Endodermal cell (in vitro differentiated cells): ENCODE results near the gene ALOX5AP. TPM values are rescaled to one million over a fixed set of nuclear protein-coding genes. Genes with fewer than 3 reads are reported as not detected.

Source experiments
- DNase-seq: peaks from one replicate; pipeline ENCODE4 v3.0.0-alpha.2; 2017
- H3K27ac ChIP-seq: 2 replicates; pipeline ENCODE4 v1.5.1; 2013; ENCODE audit warnings: mild to moderate bottlenecking, low read depth, low read length, moderate library complexity
- H3K27me3 ChIP-seq: 2 replicates; pipeline ENCODE4 v1.6.1; 2013; ENCODE audit warnings: mild to moderate bottlenecking, low read length, moderate library complexity; ENCODE audit not compliant: insufficient read depth, control insufficient read depth, poor library complexity, severe bottlenecking
- H3K36me3 ChIP-seq: 2 replicates; pipeline ENCODE4 v1.7.0; 2013; ENCODE audit warnings: mild to moderate bottlenecking, low read length, moderate library complexity; ENCODE audit not compliant: control insufficient read depth, insufficient read depth
- H3K4me1 ChIP-seq: one replicate; pipeline ENCODE4 v1.7.0; 2013; ENCODE audit warnings: low read length; ENCODE audit not compliant: control insufficient read depth, insufficient read depth
- H3K4me3 ChIP-seq: 2 replicates; pipeline ENCODE4 v1.5.1; 2013; ENCODE audit warnings: mild to moderate bottlenecking, low read length, moderate library complexity
- H3K9ac ChIP-seq: 2 replicates; pipeline ENCODE4 v1.6.1; 2013; ENCODE audit warnings: mild to moderate bottlenecking, low read length, moderate library complexity; ENCODE audit not compliant: poor library complexity, severe bottlenecking; ENCODE audit errors: extremely low read depth
- H3K9me3 ChIP-seq: 2 replicates; pipeline ENCODE4 v1.6.1; 2013; ENCODE audit warnings: mild to moderate bottlenecking, low read length, moderate library complexity; ENCODE audit not compliant: control insufficient read depth
- H3K27ac Mint-ChIP-seq: 2 replicates; pipeline ENCODE4 v1.8.0; 2020; ENCODE audit warnings: mixed read lengths
- H3K27me3 Mint-ChIP-seq: 2 replicates; pipeline ENCODE4 v1.8.0; 2021; ENCODE audit warnings: mild to moderate bottlenecking, mixed read lengths; ENCODE audit not compliant: insufficient read depth
- H3K36me3 Mint-ChIP-seq: 2 replicates; pipeline ENCODE4 v1.8.0; 2020; ENCODE audit warnings: low read depth, mixed read lengths
- H3K4me1 Mint-ChIP-seq: 2 replicates; pipeline ENCODE4 v1.8.0; 2020; ENCODE audit warnings: mixed read lengths
- H3K4me3 Mint-ChIP-seq: 2 replicates; pipeline ENCODE4 v1.8.0; 2020; ENCODE audit warnings: mild to moderate bottlenecking, moderate library complexity, mixed read lengths
- H3K9me3 Mint-ChIP-seq: 2 replicates; pipeline ENCODE4 v1.8.0; 2020; ENCODE audit warnings: mild to moderate bottlenecking, mixed read lengths
- CTCF ChIP-seq: fragments of 200-600 bp; sonication (generic); conservative IDR thresholded peaks from 2 replicates; pipeline ENCODE4 v1.5.0; 2021; ENCODE audit warnings: antibody characterized with exemption, mild to moderate bottlenecking
- WGBS, 2 experiments: methylation state at CpG; one replicate each; pipeline versions ENCODE4 v1.1.5 to v1.1.7; 2013; ENCODE audit warnings: missing lambda C conversion rate in 2 of 2, mixed read lengths in 1 of 2; ENCODE audit not compliant: insufficient coverage in 1 of 2, insufficient read length in 1 of 2; 5-methylcytosine and 5-hydroxymethylcytosine counted together
- total RNA-seq, 2 donors: library from RNA; stranded (reverse); fragmentation: NEBNext Ultra II Directional in 1 of 2; extraction: Animal tissue kit (Norgen Biotek cat#: 25700) in 1 of 2; gene quantifications; 2 replicates in 1 of 2; 3 replicates in 1 of 2; pipeline ENCODE4 v1.2.1, GENCODE V29; 2021

The ALOX5AP gene
- total RNA-seq, 2 donors from 2014 or later: not detected

DNA sequence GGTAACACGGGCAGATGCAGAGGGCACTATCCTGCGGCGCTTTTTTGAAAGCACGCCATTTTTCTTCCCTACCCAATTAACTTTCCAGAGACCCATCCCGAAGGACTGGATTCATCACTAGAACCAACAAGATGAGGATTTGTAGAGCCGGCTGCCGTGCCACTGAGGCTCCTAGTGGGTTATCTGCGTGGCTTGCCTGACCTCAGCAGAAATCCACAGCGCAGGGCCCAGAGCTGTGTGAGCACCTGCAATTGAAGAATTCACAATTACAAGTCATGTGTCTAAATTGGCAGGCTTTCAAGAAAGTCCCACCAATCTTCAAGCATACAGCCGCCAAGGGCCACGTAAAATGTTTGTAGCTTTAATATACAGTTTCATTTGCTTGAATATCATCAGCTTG lies 75.5 kb downstream of the ALOX5AP start:
- peaks cover 7% of the 10 kb centered on the region for H3K4me1 Mint-ChIP-seq
- 92 to 94% methylated on average over 10 to 11 of the region's 11 CpGs for WGBS, 2 experiments
- no peak for DNase-seq
- Histone ChIP-seq H3K4me3 (no peak overlapping the region), H3K9me3 (no peaks in the 10 kb centered on the region), H3K36me3 (no peaks in the 10 kb centered on the region), H3K9ac (no peak overlapping the region), H3K4me1 (no peaks in the 10 kb centered on the region), H3K27me3 (no peaks in the 10 kb centered on the region), H3K27ac (no peak overlapping the region)
- H3K36me3 Mint-ChIP-seq: no peaks in the 10 kb centered on the region
- H3K27ac Mint-ChIP-seq: no peak overlapping the region
- no peaks in the 10 kb centered on the region for H3K9me3 Mint-ChIP-seq
- H3K27me3 Mint-ChIP-seq: no peaks in the 10 kb centered on the region
- TF ChIP-seq CTCF: no peak
- no peak overlapping the region for H3K4me3 Mint-ChIP-seq

Other genes starting within 250 kb of the ALOX5AP start
- gene USPL1, start 117.6 kb upstream of the ALOX5AP start, total RNA-seq: 10 to 100 TPM; 17.9 to 19.3 TPM
- under 1 TPM; 0.13 to 0.33 TPM for gene MEDAG, start 170.7 kb downstream of the ALOX5AP start, total RNA-seq
- gene TEX26, start 197.1 kb downstream of the ALOX5AP start, total RNA-seq: not detected